ENCODE data around the gene DNAJC30. TPM values are rescaled to one million over a fixed set of nuclear protein-coding genes. Genes with fewer than 3 reads are reported as not detected.

The DNAJC30 gene
- total RNA-seq, 1 experiment from 2014 or later: 15.9 TPM

DNA sequence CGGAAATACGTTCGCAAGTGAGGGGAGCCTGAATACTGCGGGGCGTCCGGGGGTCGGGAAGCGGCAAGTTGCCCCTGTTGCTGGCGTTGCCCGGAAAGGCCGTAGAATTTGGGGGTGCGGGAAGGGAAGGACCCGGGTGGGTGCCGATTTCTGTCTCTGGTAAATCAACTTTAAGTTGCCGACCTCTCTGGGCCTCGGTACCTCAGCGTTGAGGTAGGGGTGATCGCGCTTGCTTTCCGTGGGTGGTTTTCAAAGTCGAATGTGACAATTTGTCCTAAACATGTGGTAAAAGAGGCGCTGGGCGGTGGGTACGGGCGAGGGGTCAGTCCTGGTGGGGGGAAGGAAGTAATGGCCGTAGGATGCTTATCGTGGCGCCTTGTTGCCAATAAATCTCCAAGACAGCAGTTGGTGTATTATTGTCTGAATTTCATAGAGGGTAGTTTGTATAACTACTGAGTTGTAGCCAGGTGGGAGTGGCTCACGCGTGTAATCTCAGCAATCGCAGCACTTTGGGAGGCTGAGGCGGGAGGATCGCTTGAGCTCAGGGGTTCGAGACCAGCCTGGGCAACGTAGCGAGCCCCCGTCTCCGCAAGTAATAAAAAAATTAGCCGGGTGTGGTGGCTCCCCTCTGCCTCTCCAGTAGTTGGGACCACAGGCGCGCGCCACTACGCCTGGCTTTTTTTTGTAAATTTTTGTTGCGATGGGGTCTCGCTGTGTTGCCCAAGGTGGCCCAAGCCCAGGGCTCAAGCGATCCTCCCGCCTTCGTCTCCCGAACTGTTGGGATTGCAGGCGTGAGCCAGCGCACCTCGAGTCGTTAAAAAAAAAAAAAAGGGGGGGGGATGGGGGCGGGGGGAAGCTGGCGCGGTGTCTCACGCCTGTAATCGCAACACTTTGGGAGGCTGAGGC is 788 bp upstream of the DNAJC30 start:
- peak overlapping the region; percentile 78 for H3K4me3 ChIP-seq (ENCODE audit: low read depth, low read length)
- Mint-ChIP-seq H3K36me3 (ENCODE audit: insufficient read depth, unreplicated experiment) (peaks cover 52% of the 10 kb centered on the region), H3K4me1 (ENCODE audit: low read depth, unreplicated experiment) (peaks cover 7% of the 10 kb centered on the region), H3K4me3 (ENCODE audit: unreplicated experiment) (peak overlapping the region; percentile 93), H3K9me3 (ENCODE audit: unreplicated experiment) (no peaks in the 10 kb centered on the region), H3K27me3 (ENCODE audit: insufficient read depth, unreplicated experiment) (no peaks in the 10 kb centered on the region), H3K27ac (ENCODE audit: unreplicated experiment) (peak overlapping the region; percentile 99)
- ChIA-PET CTCF (interaction anchor here (0.6 kb wide), 3 partner anchors 9 to 72 kb away, joined by 3 to 5 read pairs (median 4); no protein-coding TSS in a partner anchor), POLR2A (interaction anchor here (0.6 to 0.7 kb wide), 2 partner anchors 8 to 164 kb away, joined by 3 to 5 read pairs; no protein-coding TSS in a partner anchor)
- no peaks in the 10 kb centered on the region for H3K27me3 ChIP-seq (replicated peaks; ENCODE audit: control insufficient read depth, insufficient read depth, low read length)
- intact Hi-C loops (cut with micrococcal nuclease; ENCODE audit: unreplicated experiment): loop anchor here (2.0 kb wide), 1 partner anchor 31 kb away; no protein-coding TSS in a partner anchor
- no peaks in the 10 kb centered on the region for H3K9me3 ChIP-seq
- H3K4me1 ChIP-seq: peaks cover 11% of the 10 kb centered on the region; the same call in 1 of the 2 replicates
- peaks cover 3% of the 10 kb centered on the region; the same call in 1 of the 2 replicates for H3K36me3 ChIP-seq (ENCODE audit: control insufficient read depth, insufficient read depth, low read length)
- DNase-seq: no peak
- TSS peak; percentile 79 for BruUV-seq (replicated peaks)
- TF ChIP-seq, protein P1, sequence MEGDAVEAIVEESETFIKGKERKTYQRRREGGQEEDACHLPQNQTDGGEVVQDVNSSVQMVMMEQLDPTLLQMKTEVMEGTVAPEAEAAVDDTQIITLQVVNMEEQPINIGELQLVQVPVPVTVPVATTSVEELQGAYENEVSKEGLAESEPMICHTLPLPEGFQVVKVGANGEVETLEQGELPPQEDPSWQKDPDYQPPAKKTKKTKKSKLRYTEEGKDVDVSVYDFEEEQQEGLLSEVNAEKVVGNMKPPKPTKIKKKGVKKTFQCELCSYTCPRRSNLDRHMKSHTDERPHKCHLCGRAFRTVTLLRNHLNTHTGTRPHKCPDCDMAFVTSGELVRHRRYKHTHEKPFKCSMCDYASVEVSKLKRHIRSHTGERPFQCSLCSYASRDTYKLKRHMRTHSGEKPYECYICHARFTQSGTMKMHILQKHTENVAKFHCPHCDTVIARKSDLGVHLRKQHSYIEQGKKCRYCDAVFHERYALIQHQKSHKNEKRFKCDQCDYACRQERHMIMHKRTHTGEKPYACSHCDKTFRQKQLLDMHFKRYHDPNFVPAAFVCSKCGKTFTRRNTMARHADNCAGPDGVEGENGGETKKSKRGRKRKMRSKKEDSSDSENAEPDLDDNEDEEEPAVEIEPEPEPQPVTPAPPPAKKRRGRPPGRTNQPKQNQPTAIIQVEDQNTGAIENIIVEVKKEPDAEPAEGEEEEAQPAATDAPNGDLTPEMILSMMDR (IDR thresholded peaks at IDR 0.05; ENCODE audit: insufficient read depth in 1 of 2, low read depth in 1 of 2, low read length in 1 of 2, severe bottlenecking in 1 of 2, unreplicated experiment in 1 of 2): no peak

DNA sequence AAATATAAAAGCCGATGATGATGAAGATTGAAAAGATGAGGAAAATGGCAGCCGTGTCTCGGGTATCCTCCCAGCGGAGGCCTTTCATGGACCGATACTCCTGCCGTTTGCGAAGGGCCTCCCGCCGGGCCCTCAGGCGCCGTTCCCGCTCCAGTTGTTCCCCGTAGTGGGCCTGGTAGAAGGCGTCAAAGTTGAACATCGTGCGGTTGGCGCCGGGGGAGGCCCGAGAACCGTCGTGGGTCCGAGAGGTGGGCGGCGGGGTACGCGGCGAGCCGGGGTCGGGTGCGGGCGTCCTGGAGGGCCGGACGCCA is 553 bp downstream of the DNAJC30 start:
- Histone ChIP-seq H3K4me1 (peaks cover 11% of the 10 kb centered on the region; the same call in 1 of the 2 replicates), H3K27me3 (replicated peaks; ENCODE audit: control insufficient read depth, insufficient read depth, low read length) (no peaks in the 10 kb centered on the region), H3K36me3 (ENCODE audit: control insufficient read depth, insufficient read depth, low read length) (peaks cover 5% of the 10 kb centered on the region; the same call in 1 of the 2 replicates), H3K4me3 (ENCODE audit: low read depth, low read length) (peak overlapping the region; percentile 86), H3K9me3 (no peaks in the 10 kb centered on the region)
- H3K4me1 Mint-ChIP-seq (ENCODE audit: low read depth, unreplicated experiment): peaks cover 7% of the 10 kb centered on the region
- peaks cover 48% of the 10 kb centered on the region for H3K36me3 Mint-ChIP-seq (ENCODE audit: insufficient read depth, unreplicated experiment)
- peak overlapping the region; percentile 99 for H3K27ac Mint-ChIP-seq (ENCODE audit: unreplicated experiment)
- no peaks in the 10 kb centered on the region for H3K27me3 Mint-ChIP-seq (ENCODE audit: insufficient read depth, unreplicated experiment)
- H3K4me3 Mint-ChIP-seq (ENCODE audit: unreplicated experiment): peak overlapping the region; percentile 93
- BruUV-seq (replicated peaks): TSS peak; percentile 40
- TF ChIP-seq, protein P1 (IDR thresholded peaks at IDR 0.05; ENCODE audit: insufficient read depth in 1 of 2, low read depth in 1 of 2, low read length in 1 of 2, severe bottlenecking in 1 of 2, unreplicated experiment in 1 of 2): no peak
- DNase-seq: no peak
- ChIA-PET CTCF (no interaction called here), POLR2A (no interaction called here)
- intact Hi-C loops (cut with micrococcal nuclease; ENCODE audit: unreplicated experiment): loop anchor here (2.0 kb wide), 1 partner anchor 32 kb away; no protein-coding TSS in a partner anchor
- H3K9me3 Mint-ChIP-seq (ENCODE audit: unreplicated experiment): no peaks in the 10 kb centered on the region

DNA sequence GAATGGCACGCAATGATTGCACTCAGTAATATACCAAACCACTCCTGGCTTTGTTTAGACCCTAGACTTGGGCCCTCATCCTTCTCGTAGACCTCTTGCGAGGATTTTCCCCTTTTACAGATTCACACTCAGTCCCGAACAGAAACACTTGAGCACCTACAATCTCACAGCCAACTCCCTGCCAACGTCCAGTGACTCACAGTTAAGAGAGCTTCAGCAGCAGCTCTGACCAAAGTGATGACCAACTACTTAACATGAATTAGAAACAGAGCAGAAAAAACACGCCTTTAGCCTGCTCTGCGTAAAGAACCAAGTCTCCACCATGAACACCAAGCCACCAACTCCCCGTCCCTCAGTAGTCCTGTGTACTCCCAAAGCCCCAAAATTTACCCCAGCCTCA is 2.2 kb downstream of the DNAJC30 start:
- no TSS peak for BruUV-seq (replicated peaks)
- POLR2A ChIA-PET: no interaction called here
- Histone ChIP-seq H3K36me3 (ENCODE audit: control insufficient read depth, insufficient read depth, low read length) (peaks cover 3% of the 10 kb centered on the region; the same call in 1 of the 2 replicates), H3K27me3 (replicated peaks; ENCODE audit: control insufficient read depth, insufficient read depth, low read length) (no peaks in the 10 kb centered on the region), H3K9me3 (no peaks in the 10 kb centered on the region), H3K4me3 (ENCODE audit: low read depth, low read length) (no peak overlapping the region), H3K4me1 (peaks cover 11% of the 10 kb centered on the region; the same call in 1 of the 2 replicates)
- Mint-ChIP-seq H3K27me3 (ENCODE audit: insufficient read depth, unreplicated experiment) (no peaks in the 10 kb centered on the region), H3K36me3 (ENCODE audit: insufficient read depth, unreplicated experiment) (peaks cover 36% of the 10 kb centered on the region), H3K4me1 (ENCODE audit: low read depth, unreplicated experiment) (peaks cover 7% of the 10 kb centered on the region), H3K4me3 (ENCODE audit: unreplicated experiment) (peak overlapping the region; percentile 93), H3K27ac (ENCODE audit: unreplicated experiment) (no peak overlapping the region), H3K9me3 (ENCODE audit: unreplicated experiment) (no peaks in the 10 kb centered on the region)
- CTCF ChIA-PET: no interaction called here
- intact Hi-C loops (cut with micrococcal nuclease; ENCODE audit: unreplicated experiment): no loop called here
- no peak for DNase-seq
- TF ChIP-seq, protein P1 (IDR thresholded peaks at IDR 0.05; ENCODE audit: insufficient read depth in 1 of 2, low read depth in 1 of 2, low read length in 1 of 2, severe bottlenecking in 1 of 2, unreplicated experiment in 1 of 2): no peak
